Measurements from ENCODE around the gene NCK1. TPM values are rescaled to one million over a fixed set of nuclear protein-coding genes. Genes with fewer than 3 reads are reported as not detected.
"Not testable (repeated sequence)": the region's sequence is repeated elsewhere in the genome, so short reads cannot be mapped to it uniquely, and the experiment has no call there.

NCK1 gene
- total and polyA plus RNA-seq, 12 donors: 7.6 to 31.8 (median 21.0) TPM

DNA sequence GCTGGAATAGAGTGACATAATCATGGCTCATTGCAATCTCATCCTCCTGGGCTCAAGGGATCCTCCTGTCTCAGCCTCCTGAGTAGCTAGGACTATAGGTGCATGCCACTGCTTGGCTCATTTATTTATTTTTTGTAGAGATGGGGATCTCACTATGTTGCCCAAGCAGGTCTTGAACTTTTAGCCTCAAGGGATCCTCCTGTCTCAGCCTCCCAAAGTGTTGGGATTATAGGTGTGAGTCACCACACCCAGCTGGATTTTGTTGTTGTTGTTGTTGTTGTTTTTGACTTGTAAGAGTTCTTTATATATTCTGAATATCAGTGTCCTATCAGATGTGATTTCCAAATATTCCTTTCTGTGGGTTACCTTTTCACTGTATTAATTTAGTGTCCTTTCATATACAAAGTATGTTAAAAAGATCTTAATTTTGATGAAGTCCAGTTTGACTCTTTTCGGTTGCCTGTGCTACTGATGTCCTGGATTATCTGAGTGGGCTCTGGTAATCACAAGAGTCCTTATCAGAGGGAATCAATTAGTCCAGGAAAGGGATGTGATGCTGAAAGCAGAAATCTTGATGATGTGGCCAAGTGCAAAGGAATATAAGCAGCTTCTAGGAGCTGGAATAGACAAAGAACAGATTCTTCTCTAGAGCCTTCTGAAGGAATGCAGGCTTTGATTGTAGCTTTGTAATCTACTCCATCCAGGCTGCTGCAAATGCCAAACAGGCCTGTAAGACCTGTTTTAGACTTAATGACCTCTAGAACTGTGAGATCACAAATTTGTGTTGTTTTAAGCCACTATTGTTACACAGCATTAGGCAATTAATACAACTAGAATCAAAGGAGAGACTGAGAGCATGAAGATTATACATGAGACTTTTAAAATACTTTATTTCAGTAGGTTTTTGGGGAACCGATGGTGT lies 30.2 kb downstream of the NCK1 start:
- H3K27ac ChIP-seq: no peak overlapping the region
- no peak overlapping the region for H3K4me3 ChIP-seq
- peaks cover 0 to 23% (median 0%) of the 10 kb centered on the region in 11 donors for H3K9me3 ChIP-seq
- 48 to 50% methylated on average over 2 of the region's 2 CpGs for WGBS, 2 donors
- ATAC-seq: no peak
- peaks cover 0 to 10% (median 0%) of the 10 kb centered on the region in 9 donors for H3K36me3 ChIP-seq
- intact Hi-C loops (cut with DNase I): no loop called here
- no peak for DNase-seq
- H3K4me1 ChIP-seq: peaks cover 0 to 25% (median 14%) of the 10 kb centered on the region in 9 donors
- H3K27me3 ChIP-seq: no peaks in the 10 kb centered on the region
- TF ChIP-seq, protein P1, sequence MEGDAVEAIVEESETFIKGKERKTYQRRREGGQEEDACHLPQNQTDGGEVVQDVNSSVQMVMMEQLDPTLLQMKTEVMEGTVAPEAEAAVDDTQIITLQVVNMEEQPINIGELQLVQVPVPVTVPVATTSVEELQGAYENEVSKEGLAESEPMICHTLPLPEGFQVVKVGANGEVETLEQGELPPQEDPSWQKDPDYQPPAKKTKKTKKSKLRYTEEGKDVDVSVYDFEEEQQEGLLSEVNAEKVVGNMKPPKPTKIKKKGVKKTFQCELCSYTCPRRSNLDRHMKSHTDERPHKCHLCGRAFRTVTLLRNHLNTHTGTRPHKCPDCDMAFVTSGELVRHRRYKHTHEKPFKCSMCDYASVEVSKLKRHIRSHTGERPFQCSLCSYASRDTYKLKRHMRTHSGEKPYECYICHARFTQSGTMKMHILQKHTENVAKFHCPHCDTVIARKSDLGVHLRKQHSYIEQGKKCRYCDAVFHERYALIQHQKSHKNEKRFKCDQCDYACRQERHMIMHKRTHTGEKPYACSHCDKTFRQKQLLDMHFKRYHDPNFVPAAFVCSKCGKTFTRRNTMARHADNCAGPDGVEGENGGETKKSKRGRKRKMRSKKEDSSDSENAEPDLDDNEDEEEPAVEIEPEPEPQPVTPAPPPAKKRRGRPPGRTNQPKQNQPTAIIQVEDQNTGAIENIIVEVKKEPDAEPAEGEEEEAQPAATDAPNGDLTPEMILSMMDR (IDR thresholded peaks at IDR 0.05): no peak

DNA sequence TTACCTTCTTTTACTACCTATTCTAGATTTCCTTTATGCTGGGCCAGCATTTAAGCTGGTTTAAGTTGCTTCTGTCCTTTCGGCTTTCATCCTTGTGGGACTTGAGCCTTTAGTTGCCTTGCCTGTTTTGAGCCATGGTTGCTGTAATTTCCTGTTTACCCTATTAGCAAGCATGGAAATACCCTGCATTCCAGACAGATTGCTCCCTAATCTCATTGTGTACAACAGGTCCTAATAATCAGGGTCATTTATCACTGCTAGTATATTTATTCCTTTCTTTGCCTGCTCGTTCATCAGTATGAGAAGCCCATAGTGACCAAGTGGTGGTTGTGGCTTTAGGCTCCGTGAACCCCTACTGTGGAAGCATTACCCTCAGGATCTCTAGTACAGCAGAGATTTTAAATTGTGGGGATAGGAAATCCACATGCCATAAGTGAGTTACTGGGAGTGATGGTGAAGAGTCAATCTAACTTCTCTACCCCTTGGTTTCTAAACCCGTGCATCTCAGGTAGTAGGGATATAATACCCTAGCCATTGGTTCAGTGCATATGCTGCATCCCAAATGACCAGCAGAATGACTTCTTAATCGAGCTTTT lies 31.9 kb downstream of the NCK1 start:
- 60 to 62% methylated on average over 5 of the region's 5 CpGs for WGBS, 2 donors
- ATAC-seq: peak in 4 of 8 donors; percentile 33 to 53 (median 40)
- Histone ChIP-seq H3K27me3 (no peaks in the 10 kb centered on the region), H3K4me3 (no peak overlapping the region), H3K9me3 (peaks cover 0 to 23% (median 0%) of the 10 kb centered on the region in 11 donors), H3K4me1 (peaks cover 0 to 38% (median 22%) of the 10 kb centered on the region in 9 donors), H3K36me3 (peaks cover 0 to 10% (median 0%) of the 10 kb centered on the region in 9 donors), H3K27ac (peak overlapping the region in 5 of 10 donors; percentile 23 to 52 (median 41))
- DNase-seq: no peak
- intact Hi-C loops (cut with DNase I): no loop called here
- TF ChIP-seq, protein P1 (IDR thresholded peaks at IDR 0.05): no peak

DNA sequence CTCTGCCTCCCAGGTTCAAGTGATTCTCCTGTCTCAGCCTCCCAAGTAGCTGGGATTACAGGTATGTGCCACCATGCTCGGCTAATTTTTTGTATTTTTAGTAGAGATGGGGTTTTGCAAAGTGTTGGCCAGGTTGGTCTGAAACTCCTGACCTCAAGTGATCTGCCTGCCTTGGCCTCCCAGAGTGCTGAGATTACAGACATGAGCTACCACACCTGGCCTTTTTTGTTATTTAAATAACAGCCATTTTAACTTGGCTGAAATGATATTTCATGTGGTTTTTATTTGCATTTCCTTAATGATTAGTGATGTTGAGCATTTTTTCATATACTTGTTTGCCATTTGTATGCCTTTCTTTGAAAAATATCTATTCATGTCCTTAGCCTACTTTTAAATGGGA lies 35.2 kb downstream of the NCK1 start:
- H3K4me3 ChIP-seq; H3K27ac ChIP-seq; DNase-seq; H3K27me3 ChIP-seq; ATAC-seq; H3K36me3 ChIP-seq; intact Hi-C loops (cut with DNase I): not testable (repeated sequence)
- peaks cover 0 to 24% (median 7%) of the 10 kb centered on the region in 11 donors for H3K9me3 ChIP-seq
- 86 to 100% methylated on average over 1 of the region's 1 CpG for WGBS, 2 donors
- H3K4me1 ChIP-seq: peaks cover 0 to 70% (median 28%) of the 10 kb centered on the region in 9 donors

DNA sequence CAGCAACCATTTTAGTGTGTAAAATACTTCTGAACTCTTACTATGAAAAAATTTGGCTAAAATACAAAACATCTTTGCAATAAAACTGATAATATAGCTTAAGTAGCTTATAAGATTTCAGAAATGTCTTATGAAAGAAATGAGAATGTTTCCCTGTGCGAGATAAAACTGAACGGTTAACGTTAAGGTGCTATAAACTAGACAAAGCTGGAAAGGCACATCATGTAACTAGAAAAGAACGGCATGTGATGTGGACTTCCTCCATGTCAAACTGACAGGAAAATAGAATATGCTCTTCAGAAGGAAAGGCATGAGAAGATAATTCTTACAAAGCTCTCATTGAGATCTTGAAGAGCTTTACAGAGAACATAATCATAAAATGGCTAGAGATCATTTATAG lies 36.5 kb downstream of the NCK1 start:
- peak in 1 of 8 donors; percentile 74 for ATAC-seq

More for the DNA sequence above, 36.5 kb downstream of the NCK1 start:
- H3K36me3 ChIP-seq: peaks cover 0 to 6% (median 0%) of the 10 kb centered on the region in 9 donors
- 41 to 49% methylated on average over 4 of the region's 4 CpGs for WGBS, 2 donors
- TF ChIP-seq, protein P1 (IDR thresholded peaks at IDR 0.05): no peak
- H3K27ac ChIP-seq: peak overlapping the region in 5 of 10 donors; percentile 1 to 37 (median 15)
- peaks cover 0 to 78% (median 24%) of the 10 kb centered on the region in 9 donors for H3K4me1 ChIP-seq
- DNase-seq: no peak
- peaks cover 0 to 27% (median 7%) of the 10 kb centered on the region in 11 donors for H3K9me3 ChIP-seq
- no peaks in the 10 kb centered on the region for H3K27me3 ChIP-seq
- H3K4me3 ChIP-seq: no peak overlapping the region
- intact Hi-C loops (cut with DNase I): no loop called here

Data from heart right ventricle (tissue), 16 donors.